Fibroblast of pulmonary artery (primary cell): Measurements from ENCODE around the gene BANP.

ENCODE experiments used
- DNase-seq: peaks from one replicate; pipeline ENCODE4 v3.0.0-alpha.2; 2010; ENCODE audit warnings: low read depth
- H3K4me3 ChIP-seq: replicated peaks from 2 replicates; pipeline ENCODE4 v1.5.1; 2011; ENCODE audit warnings: low read depth, mild to moderate bottlenecking, control low read depth, low read length, moderate library complexity
- TF ChIP-seq, protein P1 (sequence below): IDR thresholded peaks from 2 replicates; pipeline ENCODE4 v1.5.1; 2011; ENCODE audit warnings: mild to moderate bottlenecking, control low read depth, low read length, inconsistent platforms; ENCODE audit errors: missing control alignments

The BANP gene

GRCh38 chr16:88007321-88007731 lies 56.1 kb downstream of the BANP start:
- no peak for DNase-seq
- H3K4me3 ChIP-seq, result no peak overlapping the region
- TF ChIP-seq, protein P1, sequence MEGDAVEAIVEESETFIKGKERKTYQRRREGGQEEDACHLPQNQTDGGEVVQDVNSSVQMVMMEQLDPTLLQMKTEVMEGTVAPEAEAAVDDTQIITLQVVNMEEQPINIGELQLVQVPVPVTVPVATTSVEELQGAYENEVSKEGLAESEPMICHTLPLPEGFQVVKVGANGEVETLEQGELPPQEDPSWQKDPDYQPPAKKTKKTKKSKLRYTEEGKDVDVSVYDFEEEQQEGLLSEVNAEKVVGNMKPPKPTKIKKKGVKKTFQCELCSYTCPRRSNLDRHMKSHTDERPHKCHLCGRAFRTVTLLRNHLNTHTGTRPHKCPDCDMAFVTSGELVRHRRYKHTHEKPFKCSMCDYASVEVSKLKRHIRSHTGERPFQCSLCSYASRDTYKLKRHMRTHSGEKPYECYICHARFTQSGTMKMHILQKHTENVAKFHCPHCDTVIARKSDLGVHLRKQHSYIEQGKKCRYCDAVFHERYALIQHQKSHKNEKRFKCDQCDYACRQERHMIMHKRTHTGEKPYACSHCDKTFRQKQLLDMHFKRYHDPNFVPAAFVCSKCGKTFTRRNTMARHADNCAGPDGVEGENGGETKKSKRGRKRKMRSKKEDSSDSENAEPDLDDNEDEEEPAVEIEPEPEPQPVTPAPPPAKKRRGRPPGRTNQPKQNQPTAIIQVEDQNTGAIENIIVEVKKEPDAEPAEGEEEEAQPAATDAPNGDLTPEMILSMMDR, result no peak

- TF ChIP-seq, protein P1, result no peak
- no peak for DNase-seq
- no peak overlapping the region for H3K4me3 ChIP-seq
Measured at GRCh38 chr16:88008840-88009239, 57.6 kb downstream of the BANP start.

- no peak overlapping the region for H3K4me3 ChIP-seq
- no peak for DNase-seq
- TF ChIP-seq, protein P1, result no peak
Measured at GRCh38 chr16:88009563-88010342, 58.5 kb downstream of the BANP start.

DNA sequence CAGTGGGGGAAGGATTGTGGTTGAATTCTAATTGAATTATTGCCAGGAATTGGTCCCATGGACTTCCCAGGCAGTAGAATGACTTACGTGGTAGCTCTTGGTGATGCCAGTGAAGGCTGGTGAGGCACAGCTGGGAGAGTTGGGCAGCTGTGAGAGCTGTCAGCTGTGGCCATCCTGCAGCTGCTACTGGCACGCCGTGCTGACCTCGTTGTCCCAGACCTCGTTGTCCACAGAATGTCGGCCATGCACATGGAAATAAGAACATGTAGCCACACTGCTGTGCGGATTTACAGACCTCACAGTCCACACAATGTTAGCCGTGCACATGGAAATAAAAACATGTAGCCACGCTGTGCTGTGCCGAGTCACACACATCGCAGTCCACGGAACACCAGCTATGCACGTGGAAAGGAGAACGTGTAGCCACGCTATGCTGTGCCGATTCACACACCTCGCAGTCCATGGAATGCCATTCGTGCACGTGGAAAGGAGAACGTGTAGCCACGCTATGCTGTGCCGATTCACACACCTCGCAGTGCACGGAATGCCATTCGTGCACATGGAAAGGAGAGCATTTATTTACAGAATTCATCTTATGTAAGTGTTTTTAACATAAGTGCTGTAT lies 59.2 kb downstream of the BANP start:
- no peak for DNase-seq
- TF ChIP-seq, protein P1, result no peak
- H3K4me3 ChIP-seq, result no peak overlapping the region

DNA sequence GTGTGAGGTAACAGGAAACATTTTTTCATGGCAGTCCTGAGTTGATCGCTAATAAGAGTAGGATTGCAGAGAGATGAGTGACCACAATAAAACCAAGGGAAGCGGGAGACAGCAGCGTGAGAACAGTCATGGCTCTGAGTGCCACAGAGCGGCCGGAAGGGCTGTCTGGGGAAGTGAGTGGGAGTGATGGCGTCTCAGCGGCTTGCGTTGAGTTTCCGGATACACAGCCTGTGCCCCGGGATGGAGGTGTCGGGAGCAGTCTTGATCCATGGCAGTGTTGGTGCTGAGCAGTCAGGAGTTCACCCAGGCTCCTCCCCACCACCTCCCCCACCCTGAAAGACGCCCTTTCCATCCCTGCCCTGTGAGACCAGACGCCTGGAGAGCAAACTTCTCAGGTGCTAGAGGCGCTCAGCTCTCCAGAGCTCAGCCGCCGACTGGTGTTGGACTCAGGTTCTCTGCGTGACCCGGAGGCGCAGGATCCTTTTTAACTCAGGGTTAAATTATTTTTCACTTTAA lies 59.8 kb downstream of the BANP start:
- no peak overlapping the region for H3K4me3 ChIP-seq
- DNase-seq, result no peak
- TF ChIP-seq, protein P1, result no peak

- H3K4me3 ChIP-seq, result no peak overlapping the region
- no peak for DNase-seq
- TF ChIP-seq, protein P1, result no peak
Measured at GRCh38 chr16:88012360-88012759, 61.1 kb downstream of the BANP start.
